Measurements from ENCODE around the gene MEP1A. TPM values are rescaled to one million over a fixed set of nuclear protein-coding genes. Genes with fewer than 3 reads are reported as not detected.

Gene MEP1A
- total and polyA plus RNA-seq, 4 donors = 0.06 to 0.09 (median 0.08) TPM; not detected in 1

DNA sequence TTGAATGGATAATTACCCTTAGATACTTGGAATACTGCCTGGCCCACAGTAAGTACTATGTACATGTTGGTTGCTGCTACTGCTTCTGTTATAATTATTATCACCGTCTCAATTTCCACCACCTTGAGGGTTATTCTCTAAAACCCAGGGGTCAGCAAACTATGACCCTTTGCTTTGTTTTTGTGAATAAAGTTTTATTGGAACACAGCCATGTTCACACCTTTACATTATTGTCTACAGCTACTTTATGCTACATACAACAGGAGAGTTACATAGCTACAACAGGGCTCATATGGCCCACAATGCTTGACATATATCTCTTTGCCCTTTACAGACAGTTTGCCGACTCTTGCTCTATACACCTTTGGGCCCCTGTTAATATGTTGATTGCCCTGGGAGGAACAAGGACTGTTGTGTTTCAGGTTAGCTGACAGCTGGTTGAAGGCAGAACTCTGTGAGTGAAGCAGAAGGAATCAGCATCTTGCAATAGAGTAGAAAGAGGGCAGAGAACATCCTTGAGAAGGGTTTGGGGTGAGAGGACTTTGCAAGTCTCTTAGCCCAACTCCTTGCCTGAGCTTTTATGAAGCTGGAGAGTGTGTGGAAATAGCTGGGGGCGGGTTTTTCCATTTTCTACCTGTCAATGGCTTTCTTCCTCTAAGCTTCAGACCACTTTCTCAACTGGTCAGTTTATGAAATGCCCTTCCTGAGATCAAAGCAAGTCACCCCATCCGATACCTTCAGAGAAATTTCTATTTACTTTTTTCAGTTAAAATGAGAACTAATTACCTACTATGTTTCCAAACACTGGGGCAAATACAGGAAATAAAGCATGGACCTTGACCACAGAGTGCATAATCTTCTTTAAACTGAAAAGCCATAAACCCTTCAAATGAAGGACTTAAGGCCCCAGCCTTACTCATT lies 3.5 kb upstream of the MEP1A start:
- Histone ChIP-seq H3K36me3 (ENCODE audit: control insufficient read depth, insufficient read depth, low read length) (no peaks in the 10 kb centered on the region), H3K9me3 (ENCODE audit: control insufficient read depth, insufficient read depth, low read length) (no peaks in the 10 kb centered on the region), H3K27ac (ENCODE audit: low read depth, low read length) (no peak overlapping the region), H3K4me3 (ENCODE audit: low read depth, low read length) (no peak overlapping the region), H3K27me3 (ENCODE audit: control insufficient read depth, insufficient read depth, low read length) (no peaks in the 10 kb centered on the region), H3K4me1 (ENCODE audit: control insufficient read depth, insufficient read depth, low read length) (no peaks in the 10 kb centered on the region)
- WGBS (ENCODE audit: insufficient coverage) = 100% methylated on average over 1 of the region's 4 CpGs
- DNase-seq (ENCODE audit: low read depth in 4 of 6, low spot score in 6 of 6) = no peak

DNA sequence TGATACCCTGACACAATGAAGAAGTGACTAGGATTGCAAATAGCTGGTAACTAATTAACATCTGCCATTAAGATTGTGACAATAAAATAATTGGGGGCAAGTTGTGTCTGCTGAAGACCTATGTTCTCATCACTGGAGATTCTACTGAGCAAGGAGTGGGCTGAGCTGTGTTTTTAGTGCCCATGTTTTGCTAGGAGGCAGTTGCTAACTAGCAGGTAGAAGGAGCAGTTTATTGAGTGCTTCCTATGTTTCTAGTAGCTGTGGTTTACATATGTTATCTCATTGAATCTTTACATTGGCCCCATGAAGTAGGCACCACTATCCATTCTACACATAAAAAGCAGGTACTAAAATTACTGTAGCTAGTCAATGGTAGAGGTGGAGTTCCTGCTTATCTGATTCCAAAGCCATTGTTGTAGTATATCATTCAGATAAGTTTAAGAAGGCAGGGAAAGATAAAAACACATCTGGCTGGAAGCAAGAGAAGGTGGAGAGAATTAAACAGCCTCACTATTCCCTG lies 2.8 kb upstream of the MEP1A start:
- H3K27ac ChIP-seq (ENCODE audit: low read depth, low read length) = no peak overlapping the region
- DNase-seq (ENCODE audit: low read depth in 4 of 6, low spot score in 6 of 6) = no peak
- no peaks in the 10 kb centered on the region for H3K36me3 ChIP-seq (ENCODE audit: control insufficient read depth, insufficient read depth, low read length)
- H3K9me3 ChIP-seq (ENCODE audit: control insufficient read depth, insufficient read depth, low read length) = no peaks in the 10 kb centered on the region
- no peak overlapping the region for H3K4me3 ChIP-seq (ENCODE audit: low read depth, low read length)
- no peaks in the 10 kb centered on the region for H3K4me1 ChIP-seq (ENCODE audit: control insufficient read depth, insufficient read depth, low read length)
- no peaks in the 10 kb centered on the region for H3K27me3 ChIP-seq (ENCODE audit: control insufficient read depth, insufficient read depth, low read length)

DNA sequence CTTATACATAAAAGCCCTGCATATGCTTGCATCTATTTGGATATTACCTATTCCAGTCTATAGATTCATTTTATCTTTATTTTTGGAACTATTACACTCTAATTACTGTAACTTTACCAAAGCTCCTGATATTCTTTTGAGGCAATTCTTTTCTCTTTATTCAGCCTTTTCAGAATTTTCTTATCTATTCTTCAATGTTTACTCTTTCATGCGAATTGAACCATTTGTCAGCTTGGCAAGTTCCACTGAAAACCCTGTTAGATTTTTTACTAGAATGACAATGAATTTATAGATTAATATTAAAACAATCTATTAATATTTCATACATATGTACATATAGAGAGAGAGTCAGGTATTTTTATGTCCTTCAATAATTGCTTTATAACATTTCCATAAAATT lies 554 bp upstream of the MEP1A start:
- Histone ChIP-seq H3K4me1 (ENCODE audit: control insufficient read depth, insufficient read depth, low read length) (no peaks in the 10 kb centered on the region), H3K9me3 (ENCODE audit: control insufficient read depth, insufficient read depth, low read length) (no peaks in the 10 kb centered on the region), H3K27ac (ENCODE audit: low read depth, low read length) (no peak overlapping the region), H3K36me3 (ENCODE audit: control insufficient read depth, insufficient read depth, low read length) (no peaks in the 10 kb centered on the region), H3K4me3 (ENCODE audit: low read depth, low read length) (no peak overlapping the region), H3K27me3 (ENCODE audit: control insufficient read depth, insufficient read depth, low read length) (no peaks in the 10 kb centered on the region)
- WGBS (ENCODE audit: insufficient coverage) = no CpG with 5 or more reads among the region's 1 CpG
- DNase-seq (ENCODE audit: low read depth in 4 of 6, low spot score in 6 of 6) = no peak

DNA sequence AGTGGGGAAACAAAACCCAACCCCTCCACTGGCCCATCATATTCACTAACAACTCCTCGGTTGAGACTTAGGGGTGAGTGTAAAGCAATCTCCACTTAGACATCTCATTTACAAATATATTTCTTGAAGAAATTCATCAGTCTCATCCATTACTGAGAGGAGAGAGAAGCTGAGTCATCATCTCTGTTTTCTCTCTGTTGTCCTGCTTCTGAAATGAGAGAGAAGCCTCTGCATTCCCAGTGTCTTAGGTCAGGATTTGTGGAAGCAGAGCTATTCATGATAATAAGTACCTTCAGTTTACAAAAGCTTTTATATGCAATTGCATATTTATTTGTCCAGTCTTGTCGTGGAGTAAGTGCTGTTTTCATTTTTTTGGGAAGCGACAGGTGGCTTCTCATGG lies 879 bp downstream of the MEP1A start:
- no peak overlapping the region for H3K27ac ChIP-seq (ENCODE audit: low read depth, low read length)
- no peaks in the 10 kb centered on the region for H3K9me3 ChIP-seq (ENCODE audit: control insufficient read depth, insufficient read depth, low read length)
- H3K36me3 ChIP-seq (ENCODE audit: control insufficient read depth, insufficient read depth, low read length) = no peaks in the 10 kb centered on the region
- no peak overlapping the region for H3K4me3 ChIP-seq (ENCODE audit: low read depth, low read length)
- no CpG with 5 or more reads among the region's 3 CpGs for WGBS (ENCODE audit: insufficient coverage)
- DNase-seq (ENCODE audit: low read depth in 4 of 6, low spot score in 6 of 6) = no peak
- H3K27me3 ChIP-seq (ENCODE audit: control insufficient read depth, insufficient read depth, low read length) = no peaks in the 10 kb centered on the region
- no peaks in the 10 kb centered on the region for H3K4me1 ChIP-seq (ENCODE audit: control insufficient read depth, insufficient read depth, low read length)

DNA sequence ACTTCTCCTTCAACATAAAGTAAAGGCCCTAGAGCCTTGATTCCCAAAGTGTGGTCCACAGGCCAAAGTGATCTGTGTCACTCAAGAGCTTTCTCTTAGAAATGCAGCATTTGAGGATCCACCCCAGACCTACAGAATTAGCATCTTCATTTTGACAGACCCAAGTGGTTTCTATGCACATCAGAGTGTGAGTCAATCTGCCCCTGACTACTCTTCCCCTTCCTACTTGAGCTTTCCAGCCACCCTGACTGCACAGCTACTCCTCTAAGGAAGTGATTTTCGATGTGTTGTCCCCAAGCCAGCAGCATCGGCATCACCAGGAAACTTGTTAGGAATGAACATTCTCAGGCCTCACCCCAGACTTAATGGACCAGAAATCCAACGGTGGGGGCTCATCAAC lies 2.6 kb downstream of the MEP1A start:
- no peak for DNase-seq (ENCODE audit: low read depth in 4 of 6, low spot score in 6 of 6)
- Histone ChIP-seq H3K27ac (ENCODE audit: low read depth, low read length) (no peak overlapping the region), H3K4me1 (ENCODE audit: control insufficient read depth, insufficient read depth, low read length) (no peaks in the 10 kb centered on the region), H3K27me3 (ENCODE audit: control insufficient read depth, insufficient read depth, low read length) (no peaks in the 10 kb centered on the region), H3K36me3 (ENCODE audit: control insufficient read depth, insufficient read depth, low read length) (no peaks in the 10 kb centered on the region), H3K4me3 (ENCODE audit: low read depth, low read length) (no peak overlapping the region), H3K9me3 (ENCODE audit: control insufficient read depth, insufficient read depth, low read length) (no peaks in the 10 kb centered on the region)
- WGBS (ENCODE audit: insufficient coverage) = 98% methylated on average over 3 of the region's 3 CpGs

DNA sequence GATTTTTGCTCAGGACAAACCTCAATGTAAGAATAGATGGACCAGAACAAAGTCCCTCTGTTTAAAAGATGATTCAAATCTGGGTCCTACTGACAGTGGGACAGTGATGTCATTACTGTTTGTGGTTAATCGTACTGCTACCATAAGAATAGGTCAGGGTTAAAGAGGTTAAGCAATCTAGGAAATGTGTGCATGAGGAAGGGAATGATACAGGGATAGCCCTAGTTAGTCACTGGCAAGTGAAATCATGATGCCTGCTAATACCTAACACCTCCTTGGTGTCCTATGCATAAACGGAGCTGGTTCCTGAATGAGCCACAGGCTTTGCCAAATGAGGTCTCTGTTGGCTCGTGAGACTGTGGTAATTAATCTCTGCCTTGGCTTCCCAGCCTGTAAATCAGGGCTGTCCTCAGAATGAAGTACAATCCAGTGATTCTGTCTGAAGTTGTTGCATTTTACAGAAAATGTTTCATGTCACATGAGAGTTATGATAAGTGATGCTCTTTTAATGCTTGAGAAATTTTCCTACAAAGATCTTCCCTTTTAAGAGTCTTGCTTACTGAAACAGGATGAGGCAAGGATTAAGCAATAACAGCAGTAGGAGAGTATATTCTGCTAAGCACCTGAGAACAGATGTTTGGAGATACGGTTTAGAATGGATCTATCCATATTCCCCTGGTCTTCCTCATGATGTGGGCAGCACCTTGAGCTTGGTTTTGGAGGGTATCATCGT lies 3.8 kb downstream of the MEP1A start:
- DNase-seq (ENCODE audit: low read depth in 4 of 6, low spot score in 6 of 6) = peak in 1 of 6 donors; percentile 17
- Histone ChIP-seq H3K36me3 (ENCODE audit: control insufficient read depth, insufficient read depth, low read length) (no peaks in the 10 kb centered on the region), H3K4me3 (ENCODE audit: low read depth, low read length) (no peak overlapping the region), H3K27ac (ENCODE audit: low read depth, low read length) (no peak overlapping the region), H3K27me3 (ENCODE audit: control insufficient read depth, insufficient read depth, low read length) (no peaks in the 10 kb centered on the region), H3K9me3 (ENCODE audit: control insufficient read depth, insufficient read depth, low read length) (no peaks in the 10 kb centered on the region), H3K4me1 (ENCODE audit: control insufficient read depth, insufficient read depth, low read length) (no peaks in the 10 kb centered on the region)
- WGBS (ENCODE audit: insufficient coverage) = 40% methylated on average over 1 of the region's 5 CpGs

DNA sequence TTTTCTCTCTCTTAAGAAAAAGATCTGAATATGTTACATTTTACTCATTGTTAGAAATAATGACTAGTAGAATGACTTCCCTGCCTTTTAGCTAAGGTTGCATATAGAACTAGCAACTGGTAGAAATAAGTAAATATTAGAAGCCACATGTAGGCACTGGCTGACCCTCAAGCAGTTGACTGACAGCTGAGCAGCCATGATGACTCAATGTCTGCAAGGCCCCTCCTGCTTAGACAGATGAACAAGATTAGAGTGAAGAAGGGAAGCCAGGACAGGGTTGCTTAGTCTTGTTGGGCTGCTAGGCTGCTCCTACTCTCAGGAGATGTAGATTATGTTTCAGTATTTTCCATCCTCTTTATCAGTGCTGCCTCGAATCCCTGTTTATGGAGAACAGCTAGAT lies 6.5 kb downstream of the MEP1A start:
- Histone ChIP-seq H3K4me3 (ENCODE audit: low read depth, low read length) (no peak overlapping the region), H3K27ac (ENCODE audit: low read depth, low read length) (no peak overlapping the region), H3K36me3 (ENCODE audit: control insufficient read depth, insufficient read depth, low read length) (no peaks in the 10 kb centered on the region), H3K4me1 (ENCODE audit: control insufficient read depth, insufficient read depth, low read length) (no peaks in the 10 kb centered on the region), H3K27me3 (ENCODE audit: control insufficient read depth, insufficient read depth, low read length) (no peaks in the 10 kb centered on the region), H3K9me3 (ENCODE audit: control insufficient read depth, insufficient read depth, low read length) (no peaks in the 10 kb centered on the region)
- WGBS (ENCODE audit: insufficient coverage) = no CpG with 5 or more reads among the region's 1 CpG
- no peak for DNase-seq (ENCODE audit: low read depth in 4 of 6, low spot score in 6 of 6)

DNA sequence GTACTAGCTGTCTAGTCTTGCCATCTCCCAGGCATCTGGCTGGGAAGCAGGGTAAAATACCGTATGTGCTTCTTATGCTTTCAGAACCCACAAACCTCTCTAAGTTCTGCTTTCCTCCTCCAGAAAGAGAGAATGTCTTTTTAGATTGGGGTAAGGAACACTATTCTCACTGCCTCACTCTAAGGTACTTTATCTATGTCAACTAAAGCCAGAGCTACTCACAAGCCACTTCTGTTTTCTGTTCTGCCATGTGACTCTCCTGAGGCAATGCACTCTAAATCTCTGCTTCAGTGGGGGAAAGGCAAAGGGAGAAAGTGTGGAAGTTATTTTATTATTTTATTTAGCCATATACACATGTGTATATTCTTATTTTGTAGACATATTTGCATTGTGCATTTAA lies 15.6 kb downstream of the MEP1A start:
- Histone ChIP-seq H3K27me3 (ENCODE audit: control insufficient read depth, insufficient read depth, low read length) (no peaks in the 10 kb centered on the region), H3K27ac (ENCODE audit: low read depth, low read length) (no peak overlapping the region), H3K4me1 (ENCODE audit: control insufficient read depth, insufficient read depth, low read length) (no peaks in the 10 kb centered on the region), H3K4me3 (ENCODE audit: low read depth, low read length) (no peak overlapping the region), H3K36me3 (ENCODE audit: control insufficient read depth, insufficient read depth, low read length) (no peaks in the 10 kb centered on the region), H3K9me3 (ENCODE audit: control insufficient read depth, insufficient read depth, low read length) (no peaks in the 10 kb centered on the region)
- no CpG with 5 or more reads among the region's 1 CpG for WGBS (ENCODE audit: insufficient coverage)
- DNase-seq (ENCODE audit: low read depth in 4 of 6, low spot score in 6 of 6) = no peak

DNA sequence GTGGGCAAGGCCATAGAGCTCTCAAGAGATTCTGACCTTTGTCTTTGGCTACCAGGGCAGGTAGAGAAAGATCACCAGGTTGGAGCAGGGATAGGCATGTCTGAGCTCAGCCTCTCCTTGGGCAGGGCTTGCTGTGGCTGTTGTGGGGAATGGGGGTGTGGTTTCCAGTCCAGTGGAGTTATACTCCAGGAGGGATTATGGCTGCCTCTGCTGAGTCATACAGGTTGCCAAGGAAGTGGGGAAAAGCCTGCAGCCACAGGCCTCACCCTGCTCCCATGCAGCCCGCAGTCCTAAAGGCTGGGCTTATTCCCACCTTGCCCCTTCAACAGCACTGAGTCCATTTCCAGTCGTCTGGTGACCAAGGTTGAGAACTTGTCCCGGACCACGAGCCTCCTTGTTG lies 21.9 kb downstream of the MEP1A start:
- 68% methylated on average over 4 of the region's 4 CpGs for WGBS (ENCODE audit: insufficient coverage)
- Histone ChIP-seq H3K27ac (ENCODE audit: low read depth, low read length) (no peak overlapping the region), H3K9me3 (ENCODE audit: control insufficient read depth, insufficient read depth, low read length) (no peaks in the 10 kb centered on the region), H3K27me3 (ENCODE audit: control insufficient read depth, insufficient read depth, low read length) (no peaks in the 10 kb centered on the region), H3K4me1 (ENCODE audit: control insufficient read depth, insufficient read depth, low read length) (no peaks in the 10 kb centered on the region), H3K4me3 (ENCODE audit: low read depth, low read length) (no peak overlapping the region), H3K36me3 (ENCODE audit: control insufficient read depth, insufficient read depth, low read length) (no peaks in the 10 kb centered on the region)
- DNase-seq (ENCODE audit: low read depth in 4 of 6, low spot score in 6 of 6) = no peak

Data from spinal cord (tissue), 10 donors.